ENCODE measurements around the gene KIF27.

- TF ChIP-seq POLR2A (IDR thresholded peaks at IDR 0.05): no peak
- TF ChIP-seq CTCF (IDR thresholded peaks at IDR 0.05): no peak
Measured at GRCh38 chr9:83969602-83970001, 48.4 kb upstream of the KIF27 start.
